Jurkat, Clone E6-1 (cell line): ENCODE results near the gene SETD1A.
"Not testable (repeated sequence)": the region's sequence is repeated elsewhere in the genome, so short reads cannot be mapped to it uniquely, and the experiment has no call there.

ENCODE experiments used
- DNase-seq: peaks from one replicate; pipeline ENCODE4 v3.0.0-alpha.2; 2011; ENCODE audit warnings: low read depth, low spot score
- H3K4me3 ChIP-seq: 2 replicates; pipeline ENCODE4 v1.5.1; 2011; ENCODE audit warnings: mild to moderate bottlenecking, low read length, control low read depth, moderate library complexity

The SETD1A gene

GRCh38 chr16:30927789-30928378, 29.7 kb upstream of the SETD1A start:
- peak; percentile 53 for DNase-seq

GRCh38 chr16:30928390-30928789, 29.2 kb upstream of the SETD1A start:
- DNase-seq = no peak
- H3K4me3 ChIP-seq = no peak overlapping the region

More at GRCh38 chr16:30927789-30928378, 29.7 kb upstream of the SETD1A start:
- no peak overlapping the region for H3K4me3 ChIP-seq

GRCh38 chr16:30929167-30929566, 28.4 kb upstream of the SETD1A start:
- H3K4me3 ChIP-seq = no peak overlapping the region
- DNase-seq = no peak

GRCh38 chr16:30930160-30930571, 27.4 kb upstream of the SETD1A start:
- no peak for DNase-seq
- H3K4me3 ChIP-seq = no peak overlapping the region

GRCh38 chr16:30931068-30931650, 26.4 kb upstream of the SETD1A start:
- H3K4me3 ChIP-seq = no peak overlapping the region

GRCh38 chr16:30934827-30935557, 22.6 kb upstream of the SETD1A start:
- DNase-seq = peak; percentile 65
- H3K4me3 ChIP-seq = no peak overlapping the region

More at GRCh38 chr16:30931068-30931650, 26.4 kb upstream of the SETD1A start:
- DNase-seq = no peak

- DNase-seq = peak; percentile 66
- no peak overlapping the region for H3K4me3 ChIP-seq
These were observed 19.9 kb upstream of the SETD1A start for GRCh38 chr16:30937692-30938091.

- H3K4me3 ChIP-seq, DNase-seq: not testable (repeated sequence)
These were observed 18.0 kb upstream of the SETD1A start for GRCh38 chr16:30939571-30939970.

- DNase-seq = no peak
- no peak overlapping the region for H3K4me3 ChIP-seq
These were observed 15.7 kb upstream of the SETD1A start for GRCh38 chr16:30941600-30942425.

- no peak overlapping the region for H3K4me3 ChIP-seq
- no peak for DNase-seq
These were observed 15.1 kb upstream of the SETD1A start for GRCh38 chr16:30942426-30942806.

GRCh38 chr16:30944352-30944751, 13.2 kb upstream of the SETD1A start:
- no peak for DNase-seq

GRCh38 chr16:30946671-30947540, 10.6 kb upstream of the SETD1A start:
- H3K4me3 ChIP-seq = no peak overlapping the region
- no peak for DNase-seq

More at GRCh38 chr16:30944352-30944751, 13.2 kb upstream of the SETD1A start:
- no peak overlapping the region for H3K4me3 ChIP-seq

- no peak for DNase-seq
- no peak overlapping the region for H3K4me3 ChIP-seq
These were observed 10.1 kb upstream of the SETD1A start for GRCh38 chr16:30947541-30947858.

GRCh38 chr16:30947859-30948666, 9.5 kb upstream of the SETD1A start:
- H3K4me3 ChIP-seq = no peak overlapping the region
- no peak for DNase-seq

- H3K4me3 ChIP-seq = peak within 1 kb of the TSS; percentile 15; the same call in 1 of the 2 replicates
- no peak for DNase-seq
These were observed 8.6 kb upstream of the SETD1A start, which contains the start of gene ORAI3 for GRCh38 chr16:30948667-30949649. TSS of gene ORAI3 (plus strand) at chr16:30949068. CDS start at chr16:30949290, 222 bp downstream.

GRCh38 chr16:30949650-30950515, 7.7 kb upstream of the SETD1A start:
- peak; percentile 73 for DNase-seq
- peak overlapping the region; percentile 15; the same call in 1 of the 2 replicates for H3K4me3 ChIP-seq
